ENCODE data around the gene EML4.

DNA sequence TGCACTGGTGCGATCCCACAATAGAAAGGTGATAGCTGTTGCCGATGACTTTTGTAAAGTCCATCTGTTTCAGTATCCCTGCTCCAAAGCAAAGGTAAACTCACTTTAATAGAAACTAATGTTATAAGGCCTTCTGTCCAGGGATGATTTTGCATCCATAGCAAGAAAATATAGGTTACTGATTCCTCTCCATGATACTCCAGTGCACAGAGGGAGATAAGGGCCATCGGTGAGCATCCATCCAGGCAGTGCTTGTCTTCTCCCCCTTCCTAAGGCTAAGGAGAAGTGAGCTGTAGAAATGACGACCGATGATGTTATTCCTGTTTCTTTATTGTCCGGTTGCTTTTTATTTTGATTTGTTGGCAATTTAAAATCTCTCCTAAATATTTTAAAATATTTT is 159.8 kb downstream of the EML4 start:
- TF ChIP-seq, protein P1, sequence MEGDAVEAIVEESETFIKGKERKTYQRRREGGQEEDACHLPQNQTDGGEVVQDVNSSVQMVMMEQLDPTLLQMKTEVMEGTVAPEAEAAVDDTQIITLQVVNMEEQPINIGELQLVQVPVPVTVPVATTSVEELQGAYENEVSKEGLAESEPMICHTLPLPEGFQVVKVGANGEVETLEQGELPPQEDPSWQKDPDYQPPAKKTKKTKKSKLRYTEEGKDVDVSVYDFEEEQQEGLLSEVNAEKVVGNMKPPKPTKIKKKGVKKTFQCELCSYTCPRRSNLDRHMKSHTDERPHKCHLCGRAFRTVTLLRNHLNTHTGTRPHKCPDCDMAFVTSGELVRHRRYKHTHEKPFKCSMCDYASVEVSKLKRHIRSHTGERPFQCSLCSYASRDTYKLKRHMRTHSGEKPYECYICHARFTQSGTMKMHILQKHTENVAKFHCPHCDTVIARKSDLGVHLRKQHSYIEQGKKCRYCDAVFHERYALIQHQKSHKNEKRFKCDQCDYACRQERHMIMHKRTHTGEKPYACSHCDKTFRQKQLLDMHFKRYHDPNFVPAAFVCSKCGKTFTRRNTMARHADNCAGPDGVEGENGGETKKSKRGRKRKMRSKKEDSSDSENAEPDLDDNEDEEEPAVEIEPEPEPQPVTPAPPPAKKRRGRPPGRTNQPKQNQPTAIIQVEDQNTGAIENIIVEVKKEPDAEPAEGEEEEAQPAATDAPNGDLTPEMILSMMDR (IDR thresholded peaks at IDR 0.05): no peak
- TF ChIP-seq POLR2AphosphoS5 (IDR thresholded peaks at IDR 0.05): no peak
